Activated CD8-positive, alpha-beta memory T cell treated with anti-CD3 and anti-CD28 coated beads, Interleukin-2, amount 10 ng/mL, durations not matched to agents 7 days and 5 days (primary cell): ENCODE data around the gene CERS3. TPM values are rescaled to one million over a fixed set of nuclear protein-coding genes. Genes with fewer than 3 reads are reported as not detected.
A peak's percentile ranks its signal among the peaks of the same experiment; 100 is the strongest.

Source experiments
- ATAC-seq: fragments of 150-1000 bp; cut with Tn5 transposase; one replicate; pipeline ENCODE4 v1.10.0; 2021; ENCODE audit warnings: moderate library complexity
- CTCF ChIA-PET: fragments of 350-600 bp; sonication (Branson Sonifier 250); formaldehyde crosslinking; loops from one replicate; lab custom pipeline; 2021; ENCODE audit warnings: antibody characterized with exemption; lab: Charles Lee
- DNase-seq: peaks from one replicate; pipeline ENCODE4 v3.0.0-alpha.2; 2020
- H3K27ac Mint-ChIP-seq: one replicate; pipeline ENCODE4 v1.8.0; 2021; ENCODE audit warnings: mild to moderate bottlenecking, mixed read lengths
- H3K27me3 Mint-ChIP-seq: one replicate; pipeline ENCODE4 v1.8.0; 2021; ENCODE audit warnings: mixed read lengths
- H3K36me3 Mint-ChIP-seq: one replicate; pipeline ENCODE4 v1.8.0; 2021; ENCODE audit warnings: mild to moderate bottlenecking, mixed read lengths
- H3K4me1 Mint-ChIP-seq: one replicate; pipeline ENCODE4 v1.8.0; 2021; ENCODE audit warnings: mixed read lengths
- H3K4me3 Mint-ChIP-seq: one replicate; pipeline ENCODE4 v1.8.0; 2021; ENCODE audit warnings: mild to moderate bottlenecking, moderate library complexity, mixed read lengths
- H3K9me3 Mint-ChIP-seq: one replicate; pipeline ENCODE4 v1.8.0; 2022; ENCODE audit warnings: low read depth, mixed read lengths
- total RNA-seq, 2 experiments: library from RNA; stranded (reverse); gene quantifications; one replicate each; pipeline ENCODE4 v1.2.3, GENCODE V29; 2021

The CERS3 gene
- total RNA-seq, result not detected

GRCh38 chr15:100528833-100529428 lies at the start of gene CERS3:
TSS of gene CERS3 (minus strand) at chr15:100528950. CDS start at chr15:100501849, 27,101 bp downstream.
- no peak for ATAC-seq
- Mint-ChIP-seq H3K9me3 (no peaks in the 10 kb centered on the region), H3K4me3 (no peak within 1 kb of the TSS), H3K4me1 (no peaks in the 10 kb centered on the region), H3K27ac (no peak within 1 kb of the TSS), H3K36me3 (no peaks in the 10 kb centered on the region), H3K27me3 (no peaks in the 10 kb centered on the region)
- no peak for DNase-seq
- CTCF ChIA-PET, result interaction anchor here (1.4 kb wide), 1 partner anchor 44 kb away, joined by 3 read pairs; no protein-coding TSS in a partner anchor

- CTCF ChIA-PET, result interaction anchor here (0.6 to 5.5 kb wide), 4 partner anchors 24 to 231 kb away, joined by 3 to 57 read pairs (median 5); partner anchors contain the start of gene ADAMTS17
- no peaks in the 10 kb centered on the region for H3K9me3 Mint-ChIP-seq
- H3K4me3 Mint-ChIP-seq, result no peak overlapping the region
- peaks cover 22% of the 10 kb centered on the region for H3K4me1 Mint-ChIP-seq
- DNase-seq, result no peak
- H3K27ac Mint-ChIP-seq, result no peak overlapping the region
- no peak for ATAC-seq
- H3K36me3 Mint-ChIP-seq, result peaks cover 51% of the 10 kb centered on the region
- H3K27me3 Mint-ChIP-seq, result no peaks in the 10 kb centered on the region
Observed at GRCh38 chr15:100573526-100573925, 44.8 kb upstream of the CERS3 start.

- DNase-seq (no peak), ATAC-seq (no peak)
- H3K27ac Mint-ChIP-seq, result peak overlapping the region; percentile 79
- H3K27me3 Mint-ChIP-seq, result no peaks in the 10 kb centered on the region
- no peak overlapping the region for H3K4me3 Mint-ChIP-seq
- H3K4me1 Mint-ChIP-seq, result peaks cover 22% of the 10 kb centered on the region
- CTCF ChIA-PET, result interaction anchor here (0.6 to 5.5 kb wide), 15 partner anchors 8 to 644 kb away, joined by 3 to 57 read pairs (median 4); partner anchors contain the start of genes ADAMTS17, ASB7, CERS3 and LINS1
- H3K9me3 Mint-ChIP-seq, result no peaks in the 10 kb centered on the region
- H3K36me3 Mint-ChIP-seq, result peaks cover 47% of the 10 kb centered on the region
Observed at GRCh38 chr15:100572362-100572983, 43.7 kb upstream of the CERS3 start.

- Mint-ChIP-seq H3K27ac (peak overlapping the region; percentile 79), H3K4me1 (peaks cover 22% of the 10 kb centered on the region), H3K36me3 (peaks cover 44% of the 10 kb centered on the region), H3K4me3 (peak overlapping the region; percentile 47), H3K9me3 (no peaks in the 10 kb centered on the region), H3K27me3 (no peaks in the 10 kb centered on the region)
- no peak for ATAC-seq
- CTCF ChIA-PET, result interaction anchor here (1.0 to 5.5 kb wide), 11 partner anchors 7 to 643 kb away, joined by 3 to 57 read pairs (median 5); partner anchors contain the start of genes ADAMTS17, ASB7 and LINS1
- no peak for DNase-seq
Observed at GRCh38 chr15:100571592-100572167, 42.9 kb upstream of the CERS3 start.

GRCh38 chr15:100570735-100571313 lies 42.1 kb upstream of the CERS3 start:
- Mint-ChIP-seq H3K27me3 (no peaks in the 10 kb centered on the region), H3K4me3 (no peak overlapping the region), H3K9me3 (no peaks in the 10 kb centered on the region), H3K27ac (peak overlapping the region; percentile 79), H3K4me1 (peaks cover 22% of the 10 kb centered on the region), H3K36me3 (peaks cover 37% of the 10 kb centered on the region)
- ATAC-seq, result peak; percentile 47
- no peak for DNase-seq
- CTCF ChIA-PET, result interaction anchor here (1.2 to 5.5 kb wide), 5 partner anchors 9 to 232 kb away, joined by 3 to 57 read pairs (median 5); partner anchors contain the start of gene ADAMTS17

- peaks cover 35% of the 10 kb centered on the region for H3K36me3 Mint-ChIP-seq
- H3K4me3 Mint-ChIP-seq, result no peak overlapping the region
- peaks cover 22% of the 10 kb centered on the region for H3K4me1 Mint-ChIP-seq
- H3K27ac Mint-ChIP-seq, result peak overlapping the region; percentile 79
- no peak for ATAC-seq
- no peaks in the 10 kb centered on the region for H3K27me3 Mint-ChIP-seq
- CTCF ChIA-PET, result interaction anchor here (1.2 to 5.5 kb wide), 3 partner anchors 221 to 231 kb away, joined by 3 to 57 read pairs (median 5); partner anchors contain the start of gene ADAMTS17
- no peaks in the 10 kb centered on the region for H3K9me3 Mint-ChIP-seq
- DNase-seq, result no peak
Observed at GRCh38 chr15:100570275-100570674, 41.5 kb upstream of the CERS3 start.

GRCh38 chr15:100569391-100569790 lies 40.6 kb upstream of the CERS3 start:
- ATAC-seq, result no peak
- Mint-ChIP-seq H3K9me3 (no peaks in the 10 kb centered on the region), H3K4me1 (peaks cover 22% of the 10 kb centered on the region), H3K36me3 (peaks cover 37% of the 10 kb centered on the region), H3K27me3 (no peaks in the 10 kb centered on the region), H3K27ac (no peak overlapping the region), H3K4me3 (no peak overlapping the region)
- no peak for DNase-seq
- CTCF ChIA-PET, result interaction anchor here (2.2 to 5.5 kb wide), 2 partner anchors 220 to 230 kb away, joined by 5 to 57 read pairs; no protein-coding TSS in a partner anchor

- Mint-ChIP-seq H3K4me3 (no peak overlapping the region), H3K27ac (no peak overlapping the region), H3K27me3 (no peaks in the 10 kb centered on the region), H3K36me3 (peaks cover 26% of the 10 kb centered on the region), H3K9me3 (no peaks in the 10 kb centered on the region), H3K4me1 (peaks cover 20% of the 10 kb centered on the region)
- CTCF ChIA-PET, result interaction anchor here (1.7 kb wide), 1 partner anchor 217 kb away, joined by 5 read pairs; no protein-coding TSS in a partner anchor
- ATAC-seq (no peak), DNase-seq (no peak)
Observed at GRCh38 chr15:100566850-100567628, 38.3 kb upstream of the CERS3 start.

- Mint-ChIP-seq H3K9me3 (no peaks in the 10 kb centered on the region), H3K4me3 (no peak overlapping the region), H3K27me3 (no peaks in the 10 kb centered on the region), H3K27ac (no peak overlapping the region), H3K4me1 (peaks cover 5% of the 10 kb centered on the region), H3K36me3 (peaks cover 16% of the 10 kb centered on the region)
- DNase-seq (no peak), ATAC-seq (no peak)
- CTCF ChIA-PET, result interaction anchor here (1.7 kb wide), 1 partner anchor 216 kb away, joined by 5 read pairs; no protein-coding TSS in a partner anchor
Observed at GRCh38 chr15:100565591-100565990, 36.8 kb upstream of the CERS3 start.

- CTCF ChIA-PET, result interaction anchor here (0.7 kb wide), 1 partner anchor 227 kb away, joined by 3 read pairs; no protein-coding TSS in a partner anchor
- Mint-ChIP-seq H3K27ac (no peak overlapping the region), H3K4me1 (no peaks in the 10 kb centered on the region)
Observed at GRCh38 chr15:100560323-100560722, 31.6 kb upstream of the CERS3 start.

GRCh38 chr15:100559330-100559729 lies 30.6 kb upstream of the CERS3 start:
- Mint-ChIP-seq H3K27ac (no peak overlapping the region), H3K27me3 (no peaks in the 10 kb centered on the region), H3K4me3 (no peak overlapping the region), H3K9me3 (no peaks in the 10 kb centered on the region), H3K36me3 (peaks cover 13% of the 10 kb centered on the region), H3K4me1 (no peaks in the 10 kb centered on the region)
- DNase-seq (no peak), ATAC-seq (no peak)
- CTCF ChIA-PET, result no interaction called here

More at GRCh38 chr15:100560323-100560722, 31.6 kb upstream of the CERS3 start:
- H3K9me3 Mint-ChIP-seq, result no peaks in the 10 kb centered on the region
- no peak overlapping the region for H3K4me3 Mint-ChIP-seq
- ATAC-seq (no peak), DNase-seq (no peak)
- H3K27me3 Mint-ChIP-seq, result no peaks in the 10 kb centered on the region
- H3K36me3 Mint-ChIP-seq, result peaks cover 15% of the 10 kb centered on the region

GRCh38 chr15:100558771-100559254 lies 30.1 kb upstream of the CERS3 start:
- ATAC-seq (no peak), DNase-seq (no peak)
- H3K4me1 Mint-ChIP-seq, result no peaks in the 10 kb centered on the region
- H3K27me3 Mint-ChIP-seq, result no peaks in the 10 kb centered on the region
- H3K4me3 Mint-ChIP-seq, result no peak overlapping the region
- H3K27ac Mint-ChIP-seq, result no peak overlapping the region
- H3K36me3 Mint-ChIP-seq, result peaks cover 16% of the 10 kb centered on the region
- no peaks in the 10 kb centered on the region for H3K9me3 Mint-ChIP-seq
- CTCF ChIA-PET, result no interaction called here
